ENCODE results near the gene RYR3.
A peak's percentile ranks its signal among the peaks of the same experiment; 100 is the strongest.
"Not testable (repeated sequence)": the region's sequence is repeated elsewhere in the genome, so short reads cannot be mapped to it uniquely, and the experiment has no call there.

Gene RYR3

GRCh38 chr15:33598382-33598781 lies 287.6 kb downstream of the RYR3 start:
- DNase-seq: not testable (repeated sequence)

GRCh38 chr15:33600212-33600611 lies 289.4 kb downstream of the RYR3 start:
- no peak for DNase-seq

GRCh38 chr15:33601461-33601860 lies 290.7 kb downstream of the RYR3 start:
- no peak for DNase-seq

- peak; percentile 3 for DNase-seq
Observed at GRCh38 chr15:33608714-33609113, 297.9 kb downstream of the RYR3 start.

DNA sequence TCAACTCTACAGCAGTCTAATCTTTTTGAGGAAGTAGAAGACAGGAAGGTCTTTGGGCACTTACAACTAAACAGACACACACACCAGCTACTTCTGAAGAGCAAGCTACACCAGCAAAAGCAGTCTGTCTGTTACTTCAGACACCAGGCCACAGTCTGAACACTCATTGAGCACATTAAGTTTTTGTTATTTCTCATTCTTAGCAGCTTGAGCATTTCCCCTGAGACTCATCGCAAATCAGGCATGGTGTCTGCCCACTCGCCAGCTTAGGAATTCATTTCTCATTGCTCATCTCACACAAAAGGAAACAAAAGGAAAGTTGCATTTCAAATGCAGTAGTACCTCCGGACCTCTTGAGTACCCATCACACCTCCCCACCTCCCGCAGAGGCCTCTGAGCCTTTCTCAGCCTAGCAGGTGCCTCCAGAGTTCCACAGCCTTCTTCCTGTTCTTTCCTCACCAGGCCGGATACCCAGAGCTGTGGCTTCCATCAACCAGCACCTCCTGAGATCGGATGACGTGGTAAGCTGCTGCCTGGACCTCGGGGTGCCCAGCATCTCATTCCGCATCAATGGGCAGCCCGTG lies 302.0 kb downstream of the RYR3 start:
- no peak for DNase-seq

GRCh38 chr15:33616475-33616874 lies 305.7 kb downstream of the RYR3 start:
- DNase-seq: no peak

DNA sequence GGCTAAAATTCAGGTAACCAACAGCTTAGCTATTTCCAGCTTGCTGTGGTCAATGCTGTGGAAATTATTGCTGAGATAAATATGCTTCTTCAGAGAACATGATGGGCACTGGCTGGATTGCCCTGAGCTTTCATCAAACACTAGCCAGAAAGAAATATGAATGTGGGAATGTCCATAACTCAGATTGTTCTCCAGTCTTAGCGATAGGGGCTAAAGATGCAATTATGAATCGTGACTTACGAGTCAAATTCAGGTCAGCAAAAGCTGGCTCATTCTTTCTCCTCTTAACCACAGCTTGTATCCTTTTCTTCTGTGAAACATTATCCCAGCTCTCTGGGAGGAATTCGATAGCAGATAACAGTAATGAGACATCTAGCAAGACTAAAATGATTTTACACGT lies 307.6 kb downstream of the RYR3 start:
- no peak for DNase-seq

DNA sequence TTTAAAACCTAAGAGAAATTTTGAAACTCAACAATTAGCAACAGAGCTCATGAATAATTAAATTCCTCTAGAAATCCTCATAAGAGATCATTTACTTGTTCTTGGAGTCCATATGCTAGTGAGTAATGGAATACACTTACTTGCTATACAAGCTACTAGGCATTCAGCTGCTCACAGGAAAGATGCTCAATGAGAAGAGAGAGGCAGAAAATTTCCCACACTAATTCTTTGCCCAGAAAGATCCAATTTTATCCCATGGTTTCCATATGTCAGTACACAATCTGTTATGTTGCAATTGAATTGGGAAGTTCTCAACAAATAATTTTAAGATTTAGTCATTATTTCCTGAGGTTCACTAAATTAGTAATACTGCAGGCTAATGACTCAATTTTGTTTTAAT lies 310.4 kb downstream of the RYR3 start:
- no peak for DNase-seq

DNA sequence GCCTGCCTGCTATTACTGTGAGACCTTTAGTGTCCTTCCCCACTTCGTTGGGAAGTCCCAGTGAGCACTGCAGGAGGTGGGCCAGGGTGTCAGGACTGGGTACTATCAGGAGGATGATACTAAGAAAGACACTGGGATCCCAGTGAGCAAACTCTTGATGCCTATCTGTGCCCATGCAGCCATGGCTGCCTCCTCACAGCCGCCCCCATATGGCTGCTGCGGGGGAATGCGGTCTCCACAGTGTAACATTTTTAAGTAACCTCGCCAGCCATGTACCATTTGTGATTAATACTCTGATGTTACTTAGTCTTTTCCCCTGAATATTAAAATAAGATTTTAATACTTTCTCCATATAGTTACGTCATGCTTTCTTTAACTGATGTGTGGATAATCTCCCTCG lies 312.2 kb downstream of the RYR3 start:
- no peak for DNase-seq

DNA sequence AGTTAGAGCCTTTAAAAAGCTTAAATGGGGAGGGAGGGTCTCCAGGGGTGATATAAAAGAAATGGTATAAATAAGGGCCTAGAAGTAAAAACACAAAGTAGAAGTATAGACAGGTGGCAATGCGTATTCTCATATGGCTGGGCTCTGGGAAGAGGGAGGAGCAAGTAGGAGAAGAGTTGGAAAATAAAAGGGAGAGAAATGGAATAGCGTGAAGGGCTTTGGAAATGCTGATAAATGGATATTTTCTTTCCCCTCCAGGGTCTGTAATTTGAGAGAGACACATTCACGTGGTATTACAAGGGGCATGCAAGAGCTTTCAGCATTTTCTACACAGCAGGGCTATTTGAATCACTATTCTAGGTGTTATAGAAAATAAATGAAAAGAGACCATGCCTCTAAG lies 313.7 kb downstream of the RYR3 start:
- DNase-seq: no peak

- DNase-seq: no peak
Observed at GRCh38 chr15:33629647-33630046, 318.9 kb downstream of the RYR3 start.

GRCh38 chr15:33636234-33636633 lies 325.5 kb downstream of the RYR3 start:
- DNase-seq: no peak

DNA sequence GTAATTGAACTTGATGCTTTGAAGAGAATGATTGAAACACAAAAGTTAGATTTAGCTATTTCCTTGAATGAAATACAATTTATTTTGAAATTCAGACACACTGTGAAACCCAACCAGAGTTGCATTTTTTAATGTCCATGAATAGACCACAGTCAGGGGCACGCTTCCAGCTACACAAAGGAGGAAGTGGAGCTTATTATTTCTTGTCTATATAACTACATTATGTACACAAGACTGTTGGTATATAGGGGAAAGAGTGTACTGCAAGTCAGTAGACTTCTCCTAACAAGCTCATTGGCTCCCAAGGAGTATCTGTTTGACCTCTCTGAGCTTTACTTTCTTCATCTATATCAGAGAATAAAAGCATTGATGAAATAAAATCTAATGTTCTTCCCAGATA lies 326.2 kb downstream of the RYR3 start:
- DNase-seq: no peak

GRCh38 chr15:33638453-33638852 lies 327.7 kb downstream of the RYR3 start:
- no peak for DNase-seq

DNA sequence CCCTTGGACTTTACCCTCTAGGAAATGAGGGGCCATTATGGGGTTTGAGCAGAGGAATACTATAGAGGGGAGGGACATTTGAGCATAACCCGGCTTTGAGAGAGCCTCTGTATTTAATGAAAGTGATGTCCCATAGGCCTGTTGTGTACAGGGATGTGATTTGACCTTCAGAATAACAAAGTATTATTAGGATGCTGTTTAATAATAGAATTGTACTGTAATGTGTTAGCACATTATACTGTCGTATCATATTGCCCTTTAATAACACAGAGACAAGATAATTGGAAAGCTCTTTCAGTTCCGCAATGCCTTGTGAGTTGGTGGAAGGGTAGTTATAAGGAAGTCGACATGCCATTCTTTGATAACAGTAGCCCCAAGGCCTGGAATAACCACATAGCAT lies 328.3 kb downstream of the RYR3 start:
- no peak for DNase-seq

DNA sequence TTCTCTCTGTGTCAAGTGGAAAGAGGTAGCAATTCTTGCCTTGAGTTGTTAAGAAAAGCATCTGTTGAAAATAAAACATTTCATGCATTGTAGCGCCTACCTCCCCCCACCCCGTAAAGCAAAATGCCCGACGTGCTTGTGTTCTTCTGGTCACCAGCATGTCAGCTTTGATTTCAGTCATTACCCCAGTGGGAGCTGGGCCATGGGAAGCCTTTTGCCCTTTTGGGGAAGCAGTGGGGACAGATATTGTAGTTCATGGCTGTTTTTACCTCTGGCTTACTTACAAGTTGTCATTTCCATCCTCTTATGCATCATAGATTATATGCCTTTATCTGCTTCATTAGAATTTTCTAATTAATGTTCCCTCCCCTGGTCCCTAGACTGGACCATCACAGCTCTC lies 328.7 kb downstream of the RYR3 start:
- no peak for DNase-seq

GRCh38 chr15:33639978-33640377 lies 329.2 kb downstream of the RYR3 start:
- no peak for DNase-seq

DNA sequence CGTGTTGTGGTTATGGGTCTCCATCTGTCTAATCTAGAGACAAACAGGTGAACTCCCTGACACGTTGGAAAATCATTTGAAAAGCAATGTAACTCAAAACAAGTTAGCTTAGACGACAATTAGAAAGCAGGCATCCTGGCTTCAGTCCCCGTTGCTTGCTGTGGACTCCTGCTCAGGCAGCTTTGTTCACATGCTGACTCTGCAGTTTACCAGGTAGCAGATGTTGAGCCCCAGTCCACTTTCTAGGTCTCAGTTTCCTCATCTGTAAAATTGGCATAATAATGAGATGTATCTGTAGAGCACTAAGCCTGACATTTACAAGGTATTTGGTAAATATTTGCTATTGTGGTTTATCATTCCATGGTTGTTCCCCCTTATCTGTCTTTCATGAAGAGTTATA lies 330.3 kb downstream of the RYR3 start:
- DNase-seq: no peak

DNA sequence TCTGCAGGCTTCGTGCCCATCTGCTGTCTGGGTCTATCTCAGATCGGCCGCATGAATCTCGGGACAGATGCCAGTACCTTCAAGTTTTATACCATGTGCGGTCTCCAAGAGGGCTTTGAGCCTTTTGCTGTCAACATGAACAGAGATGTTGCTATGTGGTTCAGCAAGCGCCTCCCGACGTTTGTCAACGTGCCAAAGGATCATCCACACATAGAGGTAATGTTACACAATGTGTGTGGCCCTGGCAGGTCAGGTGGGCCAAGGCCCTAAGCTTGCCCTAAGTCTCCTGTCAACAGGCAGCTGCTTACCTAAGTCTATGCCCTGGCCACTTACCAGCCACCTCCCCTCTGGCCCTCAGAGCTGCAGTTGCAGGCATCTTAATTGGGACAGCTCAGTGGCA lies 333.5 kb downstream of the RYR3 start:
- no peak for DNase-seq

DNA sequence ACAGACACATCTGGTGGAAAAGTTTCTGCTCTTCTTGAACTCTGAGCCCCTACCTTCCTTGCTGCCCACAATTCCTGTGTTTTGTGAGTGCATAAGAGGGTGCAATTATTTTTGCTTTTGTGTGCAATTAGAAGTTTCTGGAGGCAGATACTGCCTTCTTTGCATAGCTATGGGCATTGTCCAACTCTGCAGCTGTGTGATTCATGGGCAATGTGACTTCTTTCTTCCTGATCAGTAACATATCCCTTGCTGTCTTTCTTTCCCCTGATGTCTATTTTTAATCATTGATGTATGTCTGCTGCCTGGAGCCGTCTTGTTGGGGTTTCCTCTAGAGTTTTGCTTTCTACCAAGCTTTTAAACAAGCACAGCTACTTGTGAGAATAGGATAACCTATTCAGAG lies 336.0 kb downstream of the RYR3 start:
- no peak for DNase-seq

- no peak for DNase-seq
Observed at GRCh38 chr15:33649217-33649933, 338.6 kb downstream of the RYR3 start.

DNA sequence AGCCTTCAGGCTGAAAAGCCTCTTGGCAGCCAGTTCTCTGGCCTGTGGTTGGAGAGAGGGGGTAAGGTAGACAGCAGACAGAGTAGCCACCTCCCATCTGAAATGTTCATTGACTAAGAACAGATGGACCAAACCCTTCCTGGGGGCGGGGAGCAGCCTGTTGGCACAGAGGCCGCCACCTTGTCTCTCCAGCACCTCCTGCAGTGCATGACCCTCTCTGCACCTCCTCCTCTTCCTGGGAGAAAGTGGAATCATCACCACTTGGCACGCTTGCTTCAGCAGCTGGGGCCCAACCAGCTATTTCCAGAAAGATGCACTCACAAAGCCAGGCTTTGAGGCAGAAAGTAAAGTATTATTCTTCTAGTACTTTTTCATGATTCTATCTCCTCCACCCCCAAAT lies 344.1 kb downstream of the RYR3 start:
- no peak for DNase-seq

- no peak for DNase-seq
Observed at GRCh38 chr15:33655488-33655887, 344.7 kb downstream of the RYR3 start.

GRCh38 chr15:33656168-33656567 lies 345.4 kb downstream of the RYR3 start:
- DNase-seq: no peak

GRCh38 chr15:33660151-33660550 lies 349.4 kb downstream of the RYR3 start:
- no peak for DNase-seq

All from NCI-H2227 treated with DMSO at 0.1 percent for 48 hours (cell line).